SK-N-SH (cell line): ENCODE data around the gene SLC5A1.
"Not testable (repeated sequence)": the region's sequence is repeated elsewhere in the genome, so short reads cannot be mapped to it uniquely, and the experiment has no call there.

Experiments used
- NRF1 ChIP-seq: IDR thresholded peaks from 2 replicates; pipeline ENCODE4 v1.6.1; 2012; ENCODE audit warnings: low read depth, mild to moderate bottlenecking, low read length
- POLR2AphosphoS5 ChIP-seq: IDR thresholded peaks from 2 replicates; pipeline ENCODE4 v1.6.1; 2012; ENCODE audit warnings: low read depth, low read length
- RCOR1 ChIP-seq: fragments of 150-350 bp; IDR thresholded peaks from 2 replicates; pipeline ENCODE4 v1.6.1; 2017; ENCODE audit warnings: antibody characterized with exemption, low read length

- TF ChIP-seq POLR2AphosphoS5, NRF1, RCOR1: not testable (repeated sequence)
These were observed 97.6 kb downstream of the SLC5A1 start for GRCh38 chr22:32140688-32141087.
